ENCODE data around the gene MORC1. TPM values are rescaled to one million over a fixed set of nuclear protein-coding genes. Genes with fewer than 3 reads are reported as not detected.

Gene MORC1
- total RNA-seq, 1 experiment from 2014 or later: 0.10 TPM

GRCh38 chr3:109026821-109027220 is 91.1 kb downstream of the MORC1 start:
- DNase-seq (ENCODE audit: low spot score): no peak

GRCh38 chr3:109025896-109026295 is 92.0 kb downstream of the MORC1 start:
- DNase-seq (ENCODE audit: low spot score): no peak

DNA sequence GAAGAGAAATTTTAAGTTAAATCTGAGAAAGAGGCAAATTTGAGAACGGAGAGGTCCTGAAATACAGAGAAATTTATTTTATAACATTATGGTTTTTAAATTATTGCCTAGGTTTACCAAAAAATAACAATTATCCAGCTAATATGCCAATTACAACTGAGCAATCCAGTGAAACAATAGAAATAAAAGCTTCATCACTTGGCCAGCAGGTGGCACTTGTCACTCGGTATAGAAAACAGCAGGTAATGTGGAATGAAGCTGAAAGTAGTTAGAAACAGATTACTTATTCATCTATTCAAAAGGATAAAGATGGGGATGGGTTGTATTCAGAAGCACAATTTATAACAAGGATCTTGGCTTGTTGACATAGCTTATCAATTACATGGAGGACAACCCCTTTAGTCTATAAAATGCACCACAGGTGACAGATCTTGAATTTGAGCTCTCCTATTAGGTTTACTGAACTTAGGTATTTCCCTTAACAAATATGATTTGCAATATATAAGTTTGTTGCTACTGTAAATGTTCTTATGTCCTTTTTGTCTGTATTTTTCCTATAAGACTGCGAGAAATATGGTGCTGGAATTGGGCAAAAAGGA is 94.2 kb downstream of the MORC1 start:
- peak; percentile 58 for DNase-seq (ENCODE audit: low spot score)

DNA sequence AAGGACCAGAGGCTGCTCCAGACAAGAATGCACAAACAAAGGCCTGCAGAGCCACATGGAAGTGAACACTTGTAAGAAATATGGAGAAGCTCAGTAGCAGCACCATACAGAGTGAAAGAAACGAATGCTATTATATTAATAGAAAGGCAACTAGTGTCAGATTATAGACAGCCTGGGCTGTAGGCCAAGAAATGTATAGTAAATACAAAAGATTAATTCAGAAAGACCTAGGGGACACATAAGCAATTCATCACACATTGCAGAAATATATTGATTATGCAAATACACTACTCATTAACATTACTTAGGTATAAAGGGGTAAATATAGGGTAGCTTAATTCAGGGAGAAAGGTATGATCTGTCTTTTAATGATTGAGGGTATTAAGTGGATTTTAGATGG is 94.8 kb downstream of the MORC1 start:
- no peak for DNase-seq (ENCODE audit: low spot score)

DNA sequence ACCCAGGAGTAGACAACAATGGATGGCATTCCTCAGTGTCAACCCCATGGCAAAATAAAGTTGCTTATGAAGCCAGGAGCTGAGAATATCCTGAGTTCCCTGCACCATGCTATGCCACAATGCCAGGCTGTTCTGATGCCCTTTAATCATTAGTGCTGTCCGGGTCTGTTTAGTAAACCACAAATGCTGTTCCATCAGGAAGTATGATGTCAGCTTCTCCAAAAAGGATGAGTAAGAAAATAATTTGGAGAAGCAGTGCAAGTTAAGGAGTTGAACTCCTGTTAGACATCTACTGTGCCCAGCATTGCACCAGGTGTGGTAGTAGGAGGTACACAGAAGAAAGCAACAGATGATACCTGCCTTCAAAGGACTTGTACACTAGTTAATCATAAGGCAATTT is 96.4 kb downstream of the MORC1 start:
- DNase-seq (ENCODE audit: low spot score): no peak

GRCh38 chr3:109018828-109019227 is 99.1 kb downstream of the MORC1 start:
- no peak for DNase-seq (ENCODE audit: low spot score)

DNA sequence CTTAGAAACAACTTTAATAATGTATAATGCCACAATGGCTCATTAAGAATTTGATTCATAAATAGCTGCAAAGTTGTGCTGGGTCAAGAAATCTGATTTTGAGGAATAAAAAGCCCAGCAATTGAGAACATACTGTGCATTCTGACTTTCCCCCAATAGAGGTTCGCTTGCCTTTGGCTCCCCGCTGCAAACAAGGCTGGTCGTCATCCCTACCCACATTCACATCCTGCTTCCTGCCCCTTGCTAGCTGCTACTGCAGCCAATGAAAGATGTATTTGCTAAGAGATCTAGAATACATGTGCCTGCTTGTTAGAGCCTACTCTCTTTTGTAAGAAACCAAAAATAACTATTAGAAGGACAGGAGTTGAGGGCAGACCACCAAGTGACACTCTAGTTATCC is 112.5 kb downstream of the MORC1 start:
- no peak for DNase-seq (ENCODE audit: low spot score)

- no peak for DNase-seq (ENCODE audit: low spot score)
These were observed 119.5 kb downstream of the MORC1 start for GRCh38 chr3:108998436-108998835.

GRCh38 chr3:108985844-108986243 is 132.1 kb downstream of the MORC1 start:
- no peak for DNase-seq (ENCODE audit: low spot score)

DNA sequence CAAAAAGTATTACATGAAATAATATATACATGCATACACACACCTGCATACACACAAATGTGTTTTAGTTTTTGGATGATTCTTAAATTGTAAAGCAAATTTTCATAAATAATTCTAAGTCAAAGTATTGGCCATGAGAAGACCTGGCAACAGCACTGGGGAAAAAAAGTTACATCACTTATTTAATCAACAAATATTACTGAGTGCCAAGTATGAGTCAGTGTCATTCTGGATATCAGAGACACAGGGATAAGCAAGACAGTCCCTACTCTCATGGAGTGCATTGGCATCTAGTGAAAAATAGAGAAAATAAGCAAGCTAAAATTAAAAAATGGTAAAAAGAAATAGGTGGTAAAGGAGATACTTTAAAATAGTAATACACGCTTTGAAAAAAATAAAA is 134.9 kb downstream of the MORC1 start:
- no peak for DNase-seq (ENCODE audit: low spot score)

DNA sequence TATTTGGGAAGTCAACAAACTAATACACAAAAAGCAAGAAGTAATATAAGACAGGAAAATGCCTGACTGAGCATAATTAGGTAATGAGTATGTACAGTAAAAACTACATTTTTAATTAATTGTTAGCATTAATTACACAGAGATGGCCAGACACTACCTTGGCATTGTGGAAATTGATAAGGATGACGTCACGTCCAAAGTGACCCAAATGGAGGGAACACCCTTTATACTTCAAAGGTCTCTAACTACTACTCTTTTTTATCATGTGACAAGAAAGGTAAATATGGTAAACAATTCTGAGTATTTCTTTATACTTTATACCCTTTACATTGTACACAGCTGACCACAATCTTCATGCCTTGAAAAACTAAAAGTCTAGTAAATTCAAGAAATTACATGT is 141.9 kb downstream of the MORC1 start:
- DNase-seq (ENCODE audit: low spot score): no peak

DNA sequence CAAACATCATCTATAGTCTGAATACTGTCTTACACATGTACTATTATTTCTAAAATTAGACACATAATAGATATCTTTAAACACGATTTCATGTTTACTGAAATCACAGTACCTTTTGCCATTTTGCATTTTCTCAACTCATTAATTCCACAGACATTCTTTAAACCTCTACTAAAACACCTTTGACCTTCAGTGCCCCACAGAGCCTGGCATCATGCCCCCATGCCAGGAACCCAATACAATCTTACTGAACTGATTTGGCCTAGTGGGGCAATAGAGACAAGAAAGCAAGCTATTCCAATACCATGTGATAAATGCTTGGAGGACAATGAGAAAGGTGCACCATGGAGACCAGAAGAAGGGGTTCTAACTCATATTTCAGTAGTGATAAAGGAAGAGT is 144.9 kb downstream of the MORC1 start:
- no peak for DNase-seq (ENCODE audit: low spot score)

DNA sequence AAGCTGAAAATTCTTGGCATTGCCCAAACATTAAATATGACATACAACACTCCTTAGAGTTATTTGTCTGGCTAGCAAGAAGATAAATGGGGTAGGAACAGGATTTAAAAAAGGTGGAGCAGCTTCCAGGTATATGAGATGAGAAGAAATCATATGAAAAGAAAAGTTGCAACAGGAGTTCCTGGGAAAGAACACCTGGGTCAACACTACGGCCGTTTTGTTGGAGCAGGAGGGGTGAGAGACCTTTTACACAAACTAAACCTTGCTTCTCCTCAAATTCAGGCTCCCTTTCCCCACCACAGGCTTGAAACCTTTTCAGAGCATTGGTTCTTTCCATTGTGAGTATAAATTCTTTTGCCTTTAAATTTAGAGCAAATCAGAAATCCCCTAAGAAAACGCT is 145.5 kb downstream of the MORC1 start:
- no peak for DNase-seq (ENCODE audit: low spot score)

DNA sequence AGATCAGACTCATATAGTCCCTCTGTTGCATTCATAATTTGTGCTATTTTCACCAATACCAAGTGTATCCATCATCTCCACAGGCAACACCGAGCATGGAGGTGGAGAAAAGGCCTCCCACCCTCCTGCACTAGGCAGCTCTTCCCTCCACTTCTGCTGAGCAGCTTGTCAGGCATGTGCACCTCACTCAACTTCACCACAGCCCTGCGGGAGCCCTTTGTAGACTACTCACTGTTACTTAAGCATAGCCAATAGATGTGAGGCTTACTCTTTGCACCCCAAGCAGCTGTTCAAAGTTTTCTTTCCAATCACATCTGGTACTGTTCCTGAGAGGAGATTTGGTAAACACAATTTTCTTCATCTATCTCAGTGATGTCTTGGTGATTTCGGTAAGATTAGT is 147.4 kb downstream of the MORC1 start:
- no peak for DNase-seq (ENCODE audit: low spot score)

DNA sequence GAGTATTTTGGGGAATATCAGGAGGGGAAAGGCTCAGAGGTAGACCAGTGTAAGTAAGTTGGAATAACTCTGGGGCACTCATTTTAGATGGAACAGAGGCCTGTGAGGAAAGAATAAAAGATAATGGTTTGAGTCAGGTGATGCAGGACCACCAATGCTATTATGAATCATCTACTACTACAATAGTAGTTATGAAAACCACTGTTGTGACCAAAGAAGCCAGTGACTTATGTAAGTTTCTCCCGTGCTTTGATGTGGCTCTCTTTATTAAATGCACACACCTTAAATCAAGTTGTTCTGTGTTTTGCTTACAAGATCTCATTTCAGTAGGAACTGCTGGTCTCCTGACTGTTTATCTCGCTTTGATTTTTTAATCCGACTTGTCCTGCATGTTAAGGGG is 151.2 kb downstream of the MORC1 start:
- DNase-seq (ENCODE audit: low spot score): no peak

- DNase-seq (ENCODE audit: low spot score): no peak
These were observed 158.9 kb downstream of the MORC1 start for GRCh38 chr3:108959017-108959416.

GRCh38 chr3:108953700-108954099 is 164.2 kb downstream of the MORC1 start, which contains the start of gene GUCA1C:
Gene GUCA1C, minus strand, starts transcription at chr3:108953879. Its CDS starts 117 bp downstream, at chr3:108953762.
- DNase-seq (ENCODE audit: low spot score): no peak

GRCh38 chr3:108953210-108953609 is 164.7 kb downstream of the MORC1 start:
- no peak for DNase-seq (ENCODE audit: low spot score)

- DNase-seq (ENCODE audit: low spot score): no peak
These were observed 166.0 kb downstream of the MORC1 start for GRCh38 chr3:108951820-108952501.

DNA sequence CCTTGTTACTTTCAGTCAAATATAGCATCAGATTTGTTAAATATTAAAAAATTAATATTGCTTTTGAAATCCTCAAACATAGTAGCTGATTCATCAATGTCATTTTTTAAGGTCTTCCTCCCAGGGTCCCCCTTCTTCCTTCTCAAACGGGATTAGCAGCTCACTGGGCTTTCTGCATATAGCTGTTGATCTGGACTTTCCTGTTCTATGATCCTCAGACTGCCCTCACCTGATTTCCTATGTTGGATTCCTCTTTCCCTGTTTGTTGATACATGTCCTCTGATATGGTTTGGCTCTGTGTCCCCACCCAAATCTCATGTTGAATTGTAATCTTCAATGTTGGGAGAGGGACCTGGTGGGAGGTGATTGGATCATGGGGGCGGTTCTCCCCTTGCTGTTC is 170.1 kb downstream of the MORC1 start:
- no peak for DNase-seq (ENCODE audit: low spot score)

DNA sequence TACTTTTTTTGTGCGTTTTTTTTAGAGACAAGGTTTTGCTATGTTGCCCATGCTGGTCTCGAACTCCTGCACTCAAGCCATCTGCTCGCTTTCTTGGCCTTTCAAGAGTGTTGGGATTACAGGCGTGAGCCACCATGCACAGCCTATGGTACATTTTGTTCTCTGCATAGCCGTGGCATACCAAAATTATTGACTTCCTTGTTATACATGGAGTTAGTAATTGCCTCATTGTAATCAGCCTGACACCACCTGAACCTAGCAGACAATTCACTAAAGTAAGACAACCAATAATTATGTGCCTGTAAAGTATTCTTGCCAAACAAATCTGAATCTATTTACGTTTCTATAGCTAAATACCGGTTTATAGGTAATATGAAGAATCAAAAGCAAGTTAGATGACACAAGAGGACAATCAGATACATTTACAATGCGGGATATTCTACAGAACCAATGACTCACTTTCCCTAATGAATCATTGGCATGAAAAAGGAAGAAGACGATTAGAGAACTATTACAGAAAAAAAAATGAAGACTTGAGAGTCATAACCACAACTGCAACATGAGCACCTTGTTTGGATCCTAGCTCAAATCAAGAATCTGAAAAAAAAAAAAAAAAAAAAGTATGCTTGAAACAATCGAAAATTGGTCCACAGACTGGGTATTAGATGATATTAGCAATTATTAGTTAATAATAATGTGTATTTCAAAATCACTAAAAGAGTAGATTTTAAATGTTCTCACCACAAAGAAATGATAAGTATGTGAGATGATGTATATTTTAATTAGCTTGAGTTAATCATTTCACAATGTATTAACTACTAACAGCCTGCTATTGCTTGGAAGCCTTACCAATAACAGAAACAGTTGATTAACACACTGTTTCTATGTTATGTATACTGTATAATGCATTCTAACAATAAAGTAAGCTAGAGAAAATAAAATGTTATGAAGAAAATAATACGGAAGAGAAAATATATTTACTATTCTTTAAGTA is 171.3 kb downstream of the MORC1 start:
- DNase-seq (ENCODE audit: low spot score): peak; percentile 7

GRCh38 chr3:108940568-108941263 is 177.2 kb downstream of the MORC1 start:
- DNase-seq (ENCODE audit: low spot score): no peak

Measured in H4 (cell line).